NCI-H82 treated with DMSO at 0.1 percent for 48 hours (cell line): ENCODE data around the gene TRMT2A.

Experiments
- DNase-seq: peaks from one replicate; lab custom pipeline; 2025; ENCODE audit not compliant: unreplicated experiment; lab: John Stamatoyannopoulos, UW

TRMT2A gene

DNA sequence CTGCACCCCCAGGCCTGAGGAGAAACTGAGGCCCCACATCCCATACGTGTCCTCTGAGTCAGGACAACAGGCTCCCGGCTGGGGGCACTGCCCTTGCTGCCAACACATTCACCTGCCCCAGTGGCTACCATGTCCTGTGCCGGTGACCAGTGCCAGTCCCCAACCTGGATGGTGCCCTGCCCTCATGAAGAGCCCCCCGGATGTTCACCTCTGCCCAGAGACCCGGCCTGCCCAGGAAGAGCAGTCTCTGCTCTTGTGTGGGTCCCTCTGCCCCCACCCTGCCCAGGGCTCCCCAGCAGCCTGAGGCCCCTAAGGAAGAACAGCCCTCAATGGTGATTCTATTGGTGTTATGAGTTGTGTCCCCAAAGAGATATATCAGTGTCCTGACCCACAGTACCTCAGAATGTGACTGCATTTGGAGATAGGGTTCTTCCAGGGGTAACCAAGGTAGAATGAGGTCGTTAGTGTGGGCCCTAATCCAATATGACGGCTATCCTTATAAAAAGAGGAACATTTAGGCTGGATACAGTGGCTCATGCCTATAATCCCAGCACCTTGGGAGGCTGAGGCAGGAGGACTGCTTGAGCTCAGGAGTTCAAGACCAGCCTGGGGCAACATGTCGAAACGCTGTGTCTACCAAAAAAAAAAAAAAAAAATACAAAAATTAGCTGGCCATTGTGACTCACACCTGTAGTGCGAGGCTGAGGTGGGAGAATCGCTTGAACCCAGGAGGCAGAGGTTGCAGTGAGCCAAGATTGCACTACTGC lies 50.2 kb downstream of the TRMT2A start:
- DNase-seq, result no peak

DNA sequence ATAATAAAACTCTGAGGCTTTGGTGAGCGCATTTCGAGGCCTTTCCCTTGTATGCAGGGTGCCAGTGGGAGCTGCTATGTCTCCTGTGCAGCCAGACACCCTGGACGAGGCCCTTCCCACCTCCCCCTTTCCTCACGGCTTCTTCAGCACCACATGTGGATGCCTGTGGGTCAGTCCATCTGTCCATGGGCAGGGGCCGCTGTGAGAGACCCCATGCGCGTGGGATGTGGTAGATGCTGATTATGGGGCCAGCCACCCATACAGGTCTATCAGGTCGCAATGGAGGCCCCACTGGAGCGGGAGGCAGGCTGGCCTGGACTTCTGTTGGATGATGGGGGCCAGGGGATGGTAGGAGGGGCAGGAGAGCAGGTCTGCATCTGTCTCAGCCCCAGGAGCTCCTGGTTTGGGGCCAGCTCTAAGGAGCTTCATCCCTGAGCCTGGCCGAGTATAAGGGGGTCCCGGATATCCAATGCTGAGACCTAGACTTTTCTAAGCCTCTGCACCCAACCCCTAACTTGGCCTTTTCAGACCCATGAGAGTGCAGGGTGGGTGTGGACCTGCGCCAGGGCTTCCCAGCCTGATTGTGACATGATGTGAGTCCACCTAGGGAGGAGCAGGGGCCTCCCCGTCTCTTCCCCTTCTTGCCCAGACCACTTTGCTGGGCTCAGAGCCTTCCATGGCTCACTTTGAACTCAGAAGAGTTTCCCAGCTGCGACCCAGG lies 51.0 kb downstream of the TRMT2A start:
- no peak for DNase-seq

DNA sequence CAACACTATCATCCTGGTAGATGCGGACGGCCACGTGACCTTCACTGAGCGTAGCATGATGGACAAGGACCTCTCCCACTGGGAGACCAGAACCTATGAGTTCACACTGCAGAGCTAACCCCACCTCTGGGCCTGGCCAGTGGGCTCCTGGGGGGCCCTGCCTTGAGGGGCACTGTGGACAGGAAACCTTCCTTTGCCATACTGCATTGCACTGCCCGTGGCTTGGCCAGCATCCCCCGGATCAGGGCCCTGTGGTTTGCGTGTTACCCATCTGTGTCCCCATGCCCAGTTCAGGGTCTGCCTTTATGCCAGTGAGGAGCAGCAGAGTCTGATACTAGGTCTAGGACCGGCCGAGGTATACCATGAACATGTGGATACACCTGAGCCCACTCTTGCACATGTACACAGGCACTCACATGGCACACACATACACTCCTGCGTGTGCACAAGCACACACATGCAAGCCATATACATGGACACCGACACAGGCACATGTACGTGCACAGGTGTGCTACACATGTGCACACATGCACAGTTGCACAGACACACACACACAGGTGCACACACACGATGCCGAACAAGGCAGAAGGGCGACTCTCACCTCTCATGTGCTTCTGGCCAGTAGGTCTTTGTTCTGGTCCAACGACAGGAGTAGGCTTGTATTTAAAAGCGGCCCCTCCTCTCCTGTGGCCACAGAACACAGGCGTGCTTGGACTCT lies 52.3 kb downstream of the TRMT2A start:
- no peak for DNase-seq

DNA sequence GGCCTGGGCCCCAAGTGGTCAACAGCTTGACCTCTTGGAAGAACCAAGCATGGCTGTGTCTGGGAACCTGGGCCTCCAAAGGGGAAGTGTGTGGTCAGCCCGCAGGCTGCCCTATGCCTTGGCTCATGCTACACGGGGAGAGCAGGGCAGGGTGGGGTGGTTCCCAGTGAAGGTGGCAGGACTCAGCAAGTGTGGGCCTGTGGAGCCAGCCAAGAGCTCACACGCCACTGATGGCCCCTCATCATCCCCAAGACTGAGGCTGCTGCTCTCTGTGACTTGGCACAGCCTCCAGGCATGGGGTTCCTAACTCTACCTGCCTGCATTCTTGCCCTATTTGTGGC lies 52.9 kb downstream of the TRMT2A start:
- DNase-seq, result no peak

DNA sequence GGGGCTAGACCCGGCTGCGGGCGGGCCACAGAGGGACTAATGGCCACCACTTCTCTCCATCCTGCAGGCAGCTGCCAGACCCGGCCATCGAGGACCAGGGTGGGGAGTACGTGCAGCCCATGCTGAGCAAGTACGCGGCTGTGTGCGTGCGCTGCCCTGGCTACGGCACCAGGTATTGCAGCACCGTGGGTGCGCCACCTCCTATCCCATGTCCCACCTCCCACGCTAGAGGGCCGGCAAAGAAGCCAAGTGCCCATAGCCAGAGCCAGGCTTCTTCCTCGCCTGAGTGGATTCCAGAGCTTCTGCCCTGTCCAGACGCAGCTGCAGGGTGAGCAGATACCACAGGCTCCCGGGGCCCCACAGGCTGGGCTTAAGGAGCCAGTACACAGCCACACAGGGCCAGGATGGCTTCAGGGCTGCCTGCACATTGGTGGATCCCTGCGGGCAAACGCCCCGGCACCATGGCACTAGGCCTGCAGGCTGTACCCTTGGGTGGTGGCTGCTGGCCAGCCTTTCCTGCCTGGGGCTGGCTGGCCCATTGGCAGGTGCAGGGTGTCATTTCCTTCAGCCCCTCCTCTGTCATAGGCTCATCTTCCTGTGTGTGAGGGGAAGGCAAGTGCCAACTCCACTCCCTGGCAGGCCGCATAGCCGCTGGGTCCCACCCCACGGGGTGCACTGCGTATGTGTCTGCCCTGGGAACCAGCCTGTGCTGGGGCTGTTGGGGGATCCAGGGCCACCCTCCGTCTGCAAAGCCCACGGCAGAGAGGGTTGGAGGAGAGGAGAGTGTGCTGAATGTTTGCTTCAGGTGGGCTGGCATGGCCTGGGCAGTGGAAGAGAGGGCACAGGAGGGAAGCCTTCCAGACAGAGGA lies 53.5 kb downstream of the TRMT2A start:
- DNase-seq, result no peak

DNA sequence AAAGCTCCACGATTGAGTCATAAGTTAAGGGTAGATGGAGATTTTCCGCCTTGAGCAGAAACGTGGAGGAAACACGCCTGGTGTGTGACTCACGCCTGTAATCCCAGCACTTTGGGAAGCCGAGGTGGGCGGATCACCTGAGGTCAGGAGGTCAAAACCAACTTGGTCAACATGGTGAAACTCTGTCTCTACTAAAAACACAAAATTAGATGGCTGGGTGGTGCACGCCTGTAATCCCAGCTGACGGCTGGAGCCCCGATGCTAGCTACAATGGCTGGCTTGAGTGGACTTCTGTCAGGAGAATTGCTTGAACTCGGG lies 54.3 kb downstream of the TRMT2A start:
- no peak for DNase-seq

DNA sequence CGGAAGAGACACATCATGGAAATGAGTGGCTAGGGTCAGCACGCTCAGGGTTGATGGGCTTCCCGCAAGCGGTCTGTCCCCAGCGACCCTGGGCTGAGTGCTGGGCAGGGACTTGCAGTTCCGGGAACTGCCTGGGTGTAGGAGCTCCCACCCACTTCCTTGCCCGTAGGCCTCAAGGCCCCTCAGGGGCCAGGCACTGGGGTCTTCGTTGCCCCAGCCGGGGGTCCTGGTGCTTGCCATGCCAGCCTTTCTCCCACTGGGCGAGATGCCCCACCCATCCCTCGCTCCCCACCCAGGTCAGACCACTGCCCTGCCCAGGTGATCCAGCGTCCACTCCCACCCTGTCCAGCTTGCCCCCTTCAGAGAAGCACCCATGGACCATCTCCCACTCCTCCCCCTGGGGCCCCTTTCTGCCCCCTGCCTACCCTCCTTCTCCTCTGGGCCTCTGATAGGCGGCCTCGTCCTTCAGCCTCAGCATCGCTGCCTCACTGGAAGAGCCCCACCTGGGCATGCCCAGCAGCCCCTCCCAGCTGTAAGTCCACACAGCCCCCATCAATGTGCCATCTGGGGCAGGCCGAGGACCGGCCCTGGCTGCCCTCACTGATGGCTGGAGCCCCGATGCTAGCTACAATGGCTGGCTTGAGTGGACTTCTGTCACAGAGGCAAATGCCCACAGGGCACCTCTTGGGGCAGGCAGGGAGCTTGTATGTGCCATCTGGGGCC lies 54.8 kb downstream of the TRMT2A start:
- no peak for DNase-seq
